GM21786 (cell line): ENCODE measurements around the gene VWA1.
"Not testable (repeated sequence)": the region's sequence is repeated elsewhere in the genome, so short reads cannot be mapped to it uniquely, and the experiment has no call there.

Experiments
- ATAC-seq: cut with Tn5 transposase; IDR thresholded peaks from one replicate; pipeline ENCODE4 v1.9.1; 2021; ENCODE audit not compliant: unreplicated experiment

Gene VWA1

DNA sequence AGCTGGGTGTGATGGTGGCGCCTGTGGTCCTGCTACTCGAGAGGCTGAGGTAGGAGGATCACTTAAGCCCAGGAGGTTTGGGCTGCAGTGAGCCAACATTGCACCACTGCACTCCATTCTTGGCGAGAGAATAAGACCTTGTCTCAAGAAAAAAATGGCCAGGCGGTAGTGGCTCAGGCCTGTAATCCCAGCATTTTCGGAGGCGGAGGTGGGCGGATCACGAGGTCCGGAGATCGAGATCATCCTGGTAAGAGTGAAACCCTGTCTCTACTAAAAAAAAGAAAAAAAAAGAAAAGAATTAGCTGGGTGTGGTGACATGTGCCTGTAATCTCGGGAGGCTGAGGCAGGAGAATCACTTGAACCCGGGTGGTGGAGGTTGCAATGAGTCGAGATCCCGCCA is 47.4 kb downstream of the VWA1 start:
- no peak for ATAC-seq

GRCh38 chr1:1483714-1484113 is 48.2 kb downstream of the VWA1 start:
- no peak for ATAC-seq

GRCh38 chr1:1484976-1485750 is 49.7 kb downstream of the VWA1 start:
- ATAC-seq: not testable (repeated sequence)

- ATAC-seq: not testable (repeated sequence)
Observed at GRCh38 chr1:1485755-1486317, 50.3 kb downstream of the VWA1 start.

GRCh38 chr1:1487701-1488100 is 52.2 kb downstream of the VWA1 start:
- ATAC-seq: no peak

DNA sequence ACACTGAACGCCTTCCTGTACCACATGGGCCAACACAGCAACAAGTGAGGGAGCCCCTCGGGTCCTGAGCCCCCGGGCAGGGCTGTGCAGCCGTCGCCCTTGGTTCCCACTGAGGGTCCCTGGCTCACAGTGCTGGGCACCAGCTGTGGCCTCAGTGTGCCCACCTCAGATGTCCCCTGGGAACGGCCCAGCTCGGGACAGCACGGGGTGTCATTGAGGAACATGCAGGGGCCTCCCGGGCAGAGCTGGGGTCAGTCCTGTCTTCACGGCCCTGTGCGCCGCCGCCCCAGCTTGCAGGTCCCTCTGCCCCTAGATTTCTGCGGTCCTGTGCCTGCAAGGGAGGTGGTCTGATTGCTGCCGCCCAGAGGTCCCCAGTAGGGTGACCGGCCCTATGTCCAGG is 53.7 kb downstream of the VWA1 start:
- no peak for ATAC-seq

DNA sequence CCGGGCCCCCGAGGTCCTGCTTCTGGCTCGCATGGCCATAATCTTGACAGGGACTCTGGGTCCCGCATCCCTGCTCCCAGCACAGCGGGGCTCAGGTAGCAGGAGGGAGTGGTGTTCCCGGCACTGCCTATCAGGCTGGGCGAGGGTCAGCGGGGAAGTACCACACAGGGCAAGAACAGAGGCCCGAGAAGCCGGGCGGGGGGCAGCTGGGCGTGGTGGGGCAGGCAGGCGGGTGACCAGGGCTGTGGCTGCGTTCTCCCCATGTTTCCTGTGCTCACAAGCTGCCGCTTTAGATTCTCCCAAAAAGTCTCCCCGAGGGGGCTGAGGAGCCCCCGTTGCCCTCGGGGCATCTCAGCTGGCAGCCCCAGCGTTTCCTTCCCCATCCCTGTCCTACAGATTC is 54.4 kb downstream of the VWA1 start:
- ATAC-seq: no peak

- no peak for ATAC-seq
Observed at GRCh38 chr1:1490633-1491230, 55.2 kb downstream of the VWA1 start.

GRCh38 chr1:1491601-1492000 is 56.1 kb downstream of the VWA1 start:
- no peak for ATAC-seq
